Measurements from ENCODE around the gene PLEKHM3. TPM values are rescaled to one million over a fixed set of nuclear protein-coding genes. Genes with fewer than 3 reads are reported as not detected.

Gene PLEKHM3
- total and polyA plus RNA-seq, 2 of the 13 experiments (the other 11 are each of a cell fraction or from before 2014, with no cell fraction given) = 4.5 to 4.7 TPM

GRCh38 chr2:208064220-208064961 is 39.1 kb upstream of the PLEKHM3 start:
- ChIA-PET POLR2A (no interaction called here), CTCF (ENCODE audit: low intra/inter-chr PET ratio, low total read pairs) (no interaction called here)
- ATAC-seq (no peak; the same call in 1 of the 3 replicates), FAIRE-seq (no peak), DNase-seq (ENCODE audit: low spot score) (peak; percentile 15)
- TF ChIP-seq ZNF512 (CRISPR knock-in tag; IDR thresholded peaks at IDR 0.05) (no peak), NFE2L2 (IDR thresholded peaks at IDR 0.05; ENCODE audit: low read length) (peak; percentile 22; the same call in 1 of the 2 replicates), NFE2 (CRISPR knock-in tag; IDR thresholded peaks at IDR 0.05) (peak; percentile 81; the same call in 1 of the 2 replicates)
- Histone ChIP-seq H3K4me3 (replicated peaks in 1 of 3; ENCODE audit: insufficient read depth in 1 of 3, low read depth in 2 of 3, low read length in 3 of 3) (no peak overlapping the region), H3K9ac (ENCODE audit: insufficient read depth, low read depth, low read length) (no peak overlapping the region), H3K36me3 (replicated peaks in 1 of 2; ENCODE audit: control insufficient read depth in 1 of 2, insufficient read depth in 2 of 2, low read length in 2 of 2) (no peaks in the 10 kb centered on the region), H3K9me3 (ENCODE audit: low read length) (no peaks in the 10 kb centered on the region), H2AFZ (ENCODE audit: low read length) (no peak overlapping the region), H3K27me3 (ENCODE audit: control insufficient read depth in 1 of 2, insufficient read depth in 2 of 2, low read length in 2 of 2) (0 out of 5 replicates have a peak, but pooled peaks cover 0 to 4% of the 10 kb centered on the region in 2 experiments), H3K4me1 (ENCODE audit: insufficient read depth, low read length) (0 out of 2 replicates have a peak, but pooled peaks cover 4% of the 10 kb centered on the region), H3K79me2 (ENCODE audit: insufficient read depth, low read length) (no peaks in the 10 kb centered on the region), H3K27ac (ENCODE audit: extremely low read length, insufficient read depth, low read length) (no peak overlapping the region), H3K4me2 (ENCODE audit: low read depth, low read length) (no peak overlapping the region), H4K20me1 (ENCODE audit: insufficient read depth, low read length) (no peaks in the 10 kb centered on the region)
- no TSS peak for BruUV-seq (replicated peaks)
- 50% methylated on average over 8 of the region's 8 CpGs for WGBS (ENCODE audit: low lambda C conversion rate)
- intact Hi-C loops (cut with micrococcal nuclease; ENCODE audit: unreplicated experiment) (no loop called here), in situ Hi-C loops (cut with HindIII; ENCODE audit: extremely low pct_ligation_motif_present, low pct_unique_long_range_greater_than_20kb) (loop anchor here (5.0 kb wide), 1 partner anchor 317 kb away; no protein-coding TSS in a partner anchor)

GRCh38 chr2:208062961-208063360 is 37.6 kb upstream of the PLEKHM3 start:
- FAIRE-seq (no peak), ATAC-seq (no peak), DNase-seq (ENCODE audit: low spot score) (no peak)
- Histone ChIP-seq H3K36me3 (replicated peaks in 1 of 2; ENCODE audit: control insufficient read depth in 1 of 2, insufficient read depth in 2 of 2, low read length in 2 of 2) (no peaks in the 10 kb centered on the region), H3K27me3 (ENCODE audit: control insufficient read depth in 1 of 2, insufficient read depth in 2 of 2, low read length in 2 of 2) (0 out of 5 replicates have a peak, but pooled peaks cover 0 to 6% of the 10 kb centered on the region in 2 experiments), H3K27ac (ENCODE audit: extremely low read length, insufficient read depth, low read length) (no peak overlapping the region), H2AFZ (ENCODE audit: low read length) (no peak overlapping the region), H3K4me1 (ENCODE audit: insufficient read depth, low read length) (0 out of 2 replicates have a peak, but pooled peaks cover 4% of the 10 kb centered on the region), H3K4me3 (replicated peaks in 1 of 3; ENCODE audit: insufficient read depth in 1 of 3, low read depth in 2 of 3, low read length in 3 of 3) (no peak overlapping the region), H3K4me2 (ENCODE audit: low read depth, low read length) (no peak overlapping the region), H4K20me1 (ENCODE audit: insufficient read depth, low read length) (no peaks in the 10 kb centered on the region), H3K9ac (ENCODE audit: insufficient read depth, low read depth, low read length) (no peak overlapping the region), H3K79me2 (ENCODE audit: insufficient read depth, low read length) (no peaks in the 10 kb centered on the region), H3K9me3 (ENCODE audit: low read length) (no peaks in the 10 kb centered on the region)
- BruUV-seq (replicated peaks) = no TSS peak
- intact Hi-C loops (cut with micrococcal nuclease; ENCODE audit: unreplicated experiment) (no loop called here), in situ Hi-C loops (cut with HindIII; ENCODE audit: extremely low pct_ligation_motif_present, low pct_unique_long_range_greater_than_20kb) (loop anchor here (5.0 kb wide), 1 partner anchor 316 kb away; no protein-coding TSS in a partner anchor)
- TF ChIP-seq TRIM24 (CRISPR knock-in tag; IDR thresholded peaks at IDR 0.05) (no peak), ZNF350 (CRISPR knock-in tag; IDR thresholded peaks at IDR 0.05; ENCODE audit: borderline replicate concordance, low read depth) (no peak), TFAP4 (IDR thresholded peaks at IDR 0.05; ENCODE audit: borderline replicate concordance, low read depth) (no peak)
- 44% methylated on average over 2 of the region's 2 CpGs for WGBS (ENCODE audit: low lambda C conversion rate)
- CTCF ChIA-PET (ENCODE audit: low intra/inter-chr PET ratio, low total read pairs) = interaction anchor here (0.8 to 1.5 kb wide), 2 partner anchors 296 to 317 kb away, joined by 5 to 17 read pairs; no protein-coding TSS in a partner anchor
- POLR2A ChIA-PET = no interaction called here

Measured in HepG2 (cell line).